Gastrocnemius medialis (tissue), 4 donors: ENCODE measurements around the gene TMEM240.
"Not testable (repeated sequence)": the region's sequence is repeated elsewhere in the genome, so short reads cannot be mapped to it uniquely, and the experiment has no call there.

Experiments used
- CTCF ChIP-seq, 5 experiments: fragments of 450-650 bp in 3 of 5; fragments of 200-600 bp in 2 of 5; sonication (generic) in 2 of 5; IDR thresholded peaks in 4 of 5; conservative IDR thresholded peaks in 1 of 5; 1 replicate in 4 of 5; 2 replicates in 1 of 5; pipeline ENCODE4 v1.5.1; 2016 to 2019; ENCODE audit warnings: antibody characterized with exemption in 5 of 5, mild to moderate bottlenecking in 3 of 5, moderate library complexity in 3 of 5
- POLR2A ChIP-seq, 2 donors: fragments of 450-650 bp; IDR thresholded peaks; one replicate each; pipeline ENCODE4 v1.6.1; 2017; ENCODE audit warnings: antibody characterized with exemption in 2 of 2, mild to moderate bottlenecking in 2 of 2, moderate library complexity in 2 of 2

GRCh38 chr1:1495461-1495975, 44.9 kb downstream of the TMEM240 start:
- TF ChIP-seq CTCF (IDR thresholded peaks at IDR 0.05 in 4 of 5, conservative IDR thresholded peaks at IDR 0.05 in 1 of 5); POLR2A (IDR thresholded peaks at IDR 0.05): not testable (repeated sequence)
